CD4-positive, alpha-beta T cell treated with Interleukin-1 beta for 1 hour (primary cell): Measurements from ENCODE around the gene EFNB2.

Experiments used
- DNase-seq, 2 donors: peaks; one replicate each; pipeline ENCODE4 v3.0.0-alpha.2; 2020 to 2022

EFNB2 gene

DNA sequence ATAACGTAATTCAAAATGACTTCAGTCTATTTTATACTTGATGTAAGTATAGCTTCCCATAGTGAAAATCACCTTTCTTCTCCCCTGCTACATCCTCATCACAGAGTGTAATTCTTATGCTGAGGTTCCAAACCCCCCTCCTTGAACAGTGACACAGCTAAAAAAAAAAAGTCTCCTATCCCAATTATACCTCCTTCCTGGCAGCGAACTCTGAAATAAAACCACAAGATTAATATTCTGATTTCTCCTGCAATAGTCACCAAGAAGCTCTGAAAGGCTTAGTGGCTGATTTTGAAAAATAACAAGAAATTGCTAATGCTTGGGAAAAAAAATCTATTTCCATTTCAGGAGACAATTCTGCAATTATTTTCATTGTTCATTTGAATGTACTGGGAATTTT, 36.3 kb downstream of the EFNB2 start:
- DNase-seq: no peak

DNA sequence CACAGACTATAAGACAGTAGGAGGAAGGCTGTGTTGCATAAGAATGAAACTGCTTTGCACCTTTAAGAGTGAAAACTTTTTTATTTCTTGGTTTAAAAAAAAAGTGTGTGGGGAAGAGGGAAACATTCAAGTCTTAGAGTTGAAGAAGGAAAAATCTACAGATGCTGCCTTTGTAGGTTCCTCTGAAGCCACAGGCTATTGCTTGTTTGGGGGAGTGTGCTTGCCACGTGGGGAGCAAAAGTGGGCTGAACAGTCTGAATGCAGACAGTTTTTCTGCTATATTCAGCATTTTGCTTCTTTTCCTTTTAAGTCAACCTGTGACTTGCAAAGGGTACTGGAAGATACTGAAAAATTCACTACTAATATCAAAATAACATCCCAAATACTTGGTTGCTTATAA, 36.9 kb downstream of the EFNB2 start:
- DNase-seq: no peak

DNA sequence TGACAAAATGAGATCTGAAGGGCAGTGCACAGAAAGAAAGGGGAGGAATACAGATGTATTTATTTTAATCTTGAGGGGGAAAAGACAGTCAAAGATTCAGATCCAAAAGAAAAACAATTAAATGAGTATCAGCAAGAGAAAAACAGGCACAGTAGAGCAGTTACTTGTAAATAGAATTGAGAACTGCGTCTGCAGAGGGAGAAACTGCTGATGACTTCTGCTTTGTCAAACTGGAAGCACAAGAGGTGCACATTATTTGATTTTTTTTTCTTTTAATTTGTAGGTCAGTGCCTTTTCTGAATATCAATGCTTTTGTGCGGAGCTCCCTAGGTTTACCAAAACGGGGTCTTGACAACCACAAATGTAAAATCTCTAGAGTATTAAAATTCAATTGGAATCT, 37.3 kb downstream of the EFNB2 start:
- no peak for DNase-seq

DNA sequence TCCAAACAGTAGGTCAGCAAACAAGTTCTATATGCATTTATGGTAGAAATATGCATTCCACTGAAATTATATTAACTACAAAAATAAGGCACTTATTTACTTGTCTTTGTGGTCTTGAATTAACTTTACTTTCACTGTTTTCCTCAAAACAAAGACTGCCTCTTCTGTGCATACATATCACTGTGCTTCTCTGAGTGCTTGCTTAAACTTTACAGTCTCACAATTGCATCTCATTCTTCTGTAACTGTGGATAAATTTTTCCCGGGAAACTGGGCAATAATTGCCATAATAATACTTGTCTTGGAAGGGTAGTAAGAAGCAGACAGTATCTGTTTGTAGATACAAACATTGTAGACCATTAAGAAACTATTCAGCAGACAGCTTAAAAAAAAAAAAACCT, 38.4 kb downstream of the EFNB2 start:
- DNase-seq: no peak

DNA sequence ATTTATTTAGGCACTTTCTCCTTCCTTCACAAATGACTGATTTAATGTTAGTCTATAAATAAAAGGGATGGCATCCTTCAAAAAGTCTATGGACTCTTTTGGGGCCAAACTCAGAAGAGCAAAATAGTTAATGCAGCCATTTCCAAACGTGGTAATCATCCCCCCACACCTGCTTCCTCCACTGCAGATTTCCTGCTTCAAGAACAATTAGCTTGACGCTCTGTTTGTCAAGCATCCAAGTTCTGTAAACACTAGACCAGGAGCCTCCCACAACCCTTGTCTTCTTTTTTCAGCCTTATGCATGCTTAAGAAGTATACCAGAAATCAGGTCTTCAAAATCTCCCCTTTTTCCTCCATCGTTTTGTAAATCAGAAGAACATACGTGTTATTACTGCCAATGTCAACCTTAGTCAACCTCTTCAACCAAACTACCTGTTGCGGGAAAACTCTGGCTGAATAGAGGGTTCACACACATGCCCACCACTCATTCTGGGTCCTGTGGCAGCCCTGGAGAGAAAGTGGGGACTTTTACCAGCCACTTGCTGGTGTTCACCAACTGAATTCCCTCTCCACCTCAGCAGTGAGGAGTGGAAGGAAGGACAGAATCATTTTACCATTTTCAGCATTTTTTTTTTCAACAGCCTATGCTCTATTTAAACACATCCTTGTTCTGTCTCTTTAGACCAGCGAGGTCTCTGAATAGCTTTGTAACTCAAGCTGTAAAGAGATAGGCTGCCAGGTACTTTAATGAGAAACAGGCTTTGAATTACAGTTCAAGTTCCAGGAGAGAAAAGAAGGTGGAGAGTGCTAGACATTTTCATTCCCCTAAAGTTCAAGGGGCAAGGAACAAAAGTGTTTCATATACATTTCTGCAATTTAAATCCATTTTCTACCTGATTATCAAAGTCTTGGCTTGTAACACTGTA, 39.1 kb downstream of the EFNB2 start:
- no peak for DNase-seq

DNA sequence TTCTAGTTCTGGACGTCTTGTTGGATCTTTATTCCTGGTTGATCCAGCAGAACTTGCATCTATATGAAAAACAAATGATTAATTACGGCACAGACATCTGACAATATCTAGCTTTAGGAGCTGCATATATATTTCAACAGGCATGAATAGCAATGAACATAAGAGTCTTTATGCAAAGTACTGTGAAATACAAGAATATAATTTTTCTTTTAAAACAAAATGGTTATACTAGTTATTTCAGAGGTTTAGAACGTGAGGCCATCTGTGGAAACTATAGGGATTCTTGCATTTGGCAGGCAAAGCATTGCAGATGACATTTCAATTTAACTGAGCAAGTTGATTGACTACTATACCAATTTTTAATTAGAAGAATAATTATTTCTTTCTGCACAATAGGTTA, 40.5 kb downstream of the EFNB2 start:
- DNase-seq: no peak

DNA sequence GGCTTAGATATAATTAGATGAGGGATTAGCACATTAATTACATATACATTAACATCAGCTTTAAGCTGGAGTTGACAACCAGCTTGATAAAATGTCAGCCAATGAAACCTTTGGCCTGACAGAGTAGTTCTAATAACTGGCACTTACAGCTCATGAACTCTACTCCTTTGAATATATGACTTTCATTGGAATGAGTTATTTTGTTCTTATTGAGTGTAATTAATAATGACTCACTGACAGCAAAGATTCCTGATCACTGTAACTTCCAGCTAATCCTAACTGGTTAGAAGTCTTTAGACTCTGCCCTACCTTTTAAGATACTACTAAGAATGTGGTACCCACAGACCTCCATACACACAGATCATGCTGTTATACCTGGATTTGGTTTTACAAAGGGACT, 41.0 kb downstream of the EFNB2 start:
- DNase-seq: no peak

DNA sequence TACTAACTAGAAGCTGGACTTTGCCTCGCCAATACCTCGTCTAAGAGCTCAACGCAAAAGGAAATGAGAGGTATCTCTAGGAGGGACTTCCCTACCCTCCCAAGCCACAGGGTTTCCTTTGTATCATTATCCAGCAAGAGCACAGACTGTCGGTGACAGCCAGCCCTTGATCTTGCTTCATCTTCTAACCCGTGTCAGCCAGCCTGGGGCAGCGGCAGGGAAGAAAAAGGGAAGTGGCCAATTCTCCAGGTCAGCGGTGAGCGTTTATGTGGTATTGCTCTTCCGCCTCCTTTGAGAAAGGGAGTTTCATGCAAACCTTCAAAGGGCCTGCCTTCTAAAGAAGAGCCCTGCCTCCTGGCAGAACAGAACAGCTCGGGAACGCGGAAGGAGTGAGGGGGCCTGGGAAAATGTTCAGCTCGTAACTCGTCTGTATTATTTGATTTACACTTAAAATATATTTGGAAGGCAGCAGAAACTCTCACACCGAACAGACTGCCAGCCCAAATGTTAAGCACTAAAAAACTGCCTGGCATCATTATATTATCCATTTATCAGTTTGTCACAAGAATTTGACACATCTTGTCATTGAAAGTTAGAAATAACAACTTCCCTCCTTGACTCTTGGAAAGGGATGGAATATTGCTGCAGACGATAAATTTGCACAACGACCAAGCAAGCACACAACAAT, 41.8 kb downstream of the EFNB2 start:
- peak; percentile 27 to 34 for DNase-seq

- no peak for DNase-seq
Measured at GRCh38 chr13:106492588-106493475, 42.6 kb downstream of the EFNB2 start.

- no peak for DNase-seq
Measured at GRCh38 chr13:106491928-106492587, 43.4 kb downstream of the EFNB2 start.

DNA sequence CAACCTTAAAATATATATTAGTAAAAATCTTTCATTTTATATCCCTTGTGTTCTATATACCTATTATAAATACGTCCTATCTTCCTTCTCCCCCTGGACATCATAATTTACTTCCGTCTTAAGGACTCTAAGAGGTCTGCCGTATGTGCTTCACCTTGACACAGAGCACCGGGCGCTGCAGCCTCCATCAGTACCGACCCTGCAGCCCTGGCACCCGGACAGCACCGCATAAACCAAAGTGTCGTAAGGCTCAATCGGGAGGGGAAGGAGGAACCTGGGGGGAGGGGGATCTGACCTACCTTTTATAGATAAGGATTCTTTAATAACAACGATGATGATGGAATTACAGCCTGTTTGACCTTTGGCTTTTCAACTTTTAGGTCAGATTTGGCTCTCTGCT, 44.0 kb downstream of the EFNB2 start:
- no peak for DNase-seq

DNA sequence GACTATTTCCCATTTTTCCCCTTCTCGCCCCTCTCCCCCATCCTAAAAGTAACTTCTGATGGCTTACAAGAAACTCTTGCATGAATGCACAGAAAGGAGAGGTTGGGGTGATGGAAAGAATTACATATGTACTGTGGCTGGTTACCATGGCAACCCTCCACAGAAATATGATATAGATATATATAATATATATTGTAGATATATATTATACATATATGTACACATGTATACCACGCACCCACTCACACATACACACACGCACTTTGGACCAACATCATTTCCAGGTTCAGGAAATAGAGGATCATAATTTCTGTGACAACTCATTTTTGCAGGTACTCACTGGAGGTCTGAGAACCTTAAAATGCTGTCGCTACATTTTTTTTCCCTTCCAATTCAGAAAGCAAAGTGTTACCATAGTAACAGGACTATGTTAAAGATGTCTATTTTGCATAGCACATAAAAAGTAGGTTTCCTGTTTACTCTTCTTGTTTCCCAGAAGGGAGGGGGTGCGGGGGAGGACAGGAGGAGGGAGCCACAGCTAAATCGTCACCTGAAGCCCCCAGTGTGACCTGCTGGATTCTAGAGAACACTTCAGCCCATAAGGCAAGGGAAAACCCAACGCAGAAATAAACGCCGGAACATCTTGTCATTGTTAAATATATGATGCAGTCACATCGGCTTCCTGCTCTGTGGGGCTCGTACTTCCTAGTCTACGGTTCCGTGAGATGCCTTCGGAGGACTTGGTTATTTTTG, 44.7 kb downstream of the EFNB2 start:
- peak; percentile 15 to 27 for DNase-seq

DNA sequence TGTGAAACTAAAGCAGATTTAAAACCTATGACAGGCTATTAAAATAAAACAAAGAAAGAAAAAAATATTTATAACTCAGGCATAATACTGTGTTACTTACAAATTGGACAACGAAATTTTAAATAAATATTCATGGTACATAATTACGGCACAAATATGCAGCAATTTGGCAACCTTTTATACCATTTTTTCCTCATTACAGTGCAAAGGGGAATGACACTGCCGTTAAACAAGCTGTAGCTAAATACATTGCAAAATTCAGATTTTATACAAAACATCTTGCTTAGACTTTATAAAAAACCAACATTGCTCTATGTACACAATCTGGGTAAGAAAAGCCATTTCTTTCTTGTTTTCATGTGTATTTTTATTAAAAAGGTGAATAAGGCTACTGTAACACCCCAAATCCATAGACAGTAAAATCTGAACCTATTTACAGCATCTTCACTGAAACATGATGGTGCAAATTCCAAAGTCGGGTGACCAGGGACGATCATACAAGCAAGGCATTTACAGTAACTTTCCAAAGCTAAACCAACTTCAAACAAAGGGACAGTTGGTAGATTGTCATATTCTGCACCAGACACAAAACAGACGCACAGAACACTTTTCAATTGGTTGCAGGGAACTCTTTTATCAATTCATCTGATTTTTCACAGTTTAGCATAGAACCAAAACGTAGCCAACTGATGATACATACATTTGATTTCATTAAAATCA, 45.5 kb downstream of the EFNB2 start:
- DNase-seq: no peak

DNA sequence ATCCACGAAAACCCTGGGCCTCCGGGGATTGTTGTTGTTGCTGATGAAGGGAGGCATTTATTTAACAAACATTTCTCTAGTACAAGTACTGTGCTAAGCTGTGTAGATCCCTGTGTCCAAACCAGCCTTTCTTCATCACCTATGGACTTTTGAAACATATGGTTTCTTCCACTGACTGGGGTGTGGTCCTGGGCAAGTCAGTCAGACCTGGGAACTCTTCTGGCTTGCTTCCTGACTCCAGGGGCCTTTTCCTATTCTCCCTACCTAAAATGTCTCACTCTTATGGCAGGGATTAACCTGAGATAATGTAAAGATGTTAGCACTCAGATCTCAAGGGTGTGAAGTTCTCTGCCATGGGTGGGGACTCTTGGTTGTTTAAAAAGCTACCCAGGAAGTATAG, 46.8 kb downstream of the EFNB2 start:
- DNase-seq: no peak

DNA sequence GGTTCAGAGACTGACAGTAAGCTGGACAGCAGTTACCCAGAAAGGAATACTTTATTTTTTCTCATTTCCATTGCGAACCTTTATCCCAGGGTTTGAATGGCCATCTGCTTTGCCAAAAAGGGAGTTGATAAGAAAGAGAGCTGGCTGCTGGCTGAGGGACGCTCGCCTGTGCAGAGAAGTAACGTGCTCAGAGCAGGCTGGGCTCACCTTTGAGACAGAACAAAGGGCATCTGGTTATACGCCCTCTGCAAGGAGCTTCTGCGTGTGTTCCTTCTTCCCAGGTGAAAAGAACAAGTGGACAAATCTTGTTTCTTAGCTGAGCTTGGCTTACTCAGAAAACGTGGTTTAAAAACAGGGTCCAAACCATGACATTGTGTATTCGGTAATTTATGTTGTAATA, 47.4 kb downstream of the EFNB2 start:
- no peak for DNase-seq

DNA sequence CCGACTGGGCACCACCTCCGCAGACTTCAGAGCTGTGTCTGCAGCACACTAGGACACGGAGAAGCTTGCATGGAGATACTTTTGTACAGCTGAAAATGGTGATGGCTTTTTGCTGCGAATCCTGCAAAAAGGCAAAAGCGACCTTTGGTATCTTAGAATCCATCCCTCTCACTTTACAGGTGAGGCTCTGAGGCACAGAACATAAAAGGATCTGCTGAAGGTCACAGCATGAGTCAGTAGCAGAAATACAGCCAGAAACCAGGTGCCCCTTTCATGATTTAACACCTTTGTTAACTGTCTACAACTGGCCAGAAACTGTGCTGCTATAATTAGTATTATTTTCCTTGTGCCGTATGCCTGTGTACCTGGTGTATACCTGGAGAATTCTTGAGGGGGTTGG, 48.3 kb downstream of the EFNB2 start:
- DNase-seq: no peak

DNA sequence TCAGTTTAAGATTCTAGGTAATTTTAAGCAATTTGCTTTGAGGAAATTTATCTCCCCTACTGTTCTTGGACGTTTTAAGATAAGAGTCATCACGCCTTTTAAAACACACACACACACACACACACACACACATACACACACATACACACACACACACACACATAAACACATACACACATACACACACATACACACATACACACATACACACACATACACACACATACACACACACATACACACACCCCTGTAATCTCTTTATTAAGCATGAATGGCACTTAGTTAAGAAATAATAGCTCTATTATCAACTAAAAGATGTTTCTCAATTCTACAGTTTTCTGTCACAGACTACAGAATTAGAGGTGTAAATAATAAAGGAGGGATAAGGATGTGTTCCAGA, 49.2 kb downstream of the EFNB2 start:
- DNase-seq: no peak

GRCh38 chr13:106484537-106485193, 50.8 kb downstream of the EFNB2 start:
- DNase-seq: no peak

GRCh38 chr13:106484084-106484483, 51.4 kb downstream of the EFNB2 start:
- no peak for DNase-seq

DNA sequence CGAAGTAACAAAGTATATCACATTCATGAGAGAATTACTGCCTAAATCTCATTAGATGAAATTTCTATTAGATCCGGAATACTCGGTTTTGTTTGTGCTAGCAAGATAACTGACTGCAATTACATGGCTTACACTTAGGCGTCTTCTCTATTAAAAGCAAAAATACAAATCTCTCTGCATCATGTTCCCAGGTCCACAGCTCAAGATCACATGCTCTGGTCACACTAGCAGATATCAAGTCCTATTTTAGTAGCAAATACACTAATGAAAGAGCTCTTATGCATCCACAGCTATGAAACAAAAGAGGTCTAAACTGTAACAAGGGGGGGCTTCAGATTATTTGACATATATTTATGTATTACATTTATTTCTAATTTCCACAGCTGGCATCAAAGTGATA, 53.5 kb downstream of the EFNB2 start:
- DNase-seq: no peak
